Liver (tissue), 9 donors: ENCODE results near the gene CAMK2N2. TPM values are rescaled to one million over a fixed set of nuclear protein-coding genes. Genes with fewer than 3 reads are reported as not detected.

Experiments
- DNase-seq: peaks from one replicate; pipeline ENCODE4 v3.0.0-alpha.2; 2017; ENCODE audit warnings: low spot score
- H3K27ac ChIP-seq, 2 donors: one replicate each; pipeline ENCODE4 v1.7.0; 2013; ENCODE audit warnings: inconsistent platforms in 2 of 2, low read length in 2 of 2, control low read depth in 1 of 2, low read depth in 1 of 2, mild to moderate bottlenecking in 1 of 2
- H3K27me3 ChIP-seq, 4 donors: one replicate each; pipeline versions ENCODE4 v1.6.1 to v1.7.0; 2013; ENCODE audit warnings: low read length in 3 of 4, inconsistent platforms in 1 of 4, mild to moderate bottlenecking in 1 of 4, moderate library complexity in 1 of 4; ENCODE audit not compliant: control insufficient read depth in 4 of 4, insufficient read depth in 4 of 4
- H3K36me3 ChIP-seq, 4 donors: one replicate each; pipeline versions ENCODE4 v1.6.1 to v1.7.0; 2013; ENCODE audit warnings: low read length in 3 of 4, mild to moderate bottlenecking in 3 of 4, low read depth in 1 of 4, moderate library complexity in 1 of 4; ENCODE audit not compliant: control insufficient read depth in 4 of 4, insufficient read depth in 3 of 4
- H3K4me1 ChIP-seq, 4 donors: one replicate each; pipeline versions ENCODE4 v1.6.1 to v1.7.0; 2013; ENCODE audit warnings: low read length in 3 of 4, mild to moderate bottlenecking in 3 of 4, moderate library complexity in 1 of 4; ENCODE audit not compliant: control insufficient read depth in 4 of 4, insufficient read depth in 4 of 4
- H3K4me3 ChIP-seq, 3 donors: one replicate each; pipeline versions ENCODE4 v1.6.1 to v1.7.0; 2013; ENCODE audit warnings: low read length in 3 of 3, control low read depth in 1 of 3, low read depth in 1 of 3, mild to moderate bottlenecking in 1 of 3
- H3K9ac ChIP-seq, 2 donors: one replicate each; pipeline ENCODE4 v1.7.0; 2013; ENCODE audit warnings: low read length in 2 of 2, mild to moderate bottlenecking in 2 of 2, moderate library complexity in 2 of 2, control low read depth in 1 of 2, low read depth in 1 of 2
- H3K9me3 ChIP-seq, 4 donors: one replicate each; pipeline versions ENCODE4 v1.6.1 to v1.7.0; 2013; ENCODE audit warnings: low read length in 3 of 4; ENCODE audit not compliant: control insufficient read depth in 4 of 4
- EGR1 ChIP-seq, 2 donors: IDR thresholded peaks; 2 replicates each; pipeline ENCODE4 v1.6.1; 2016 to 2018; ENCODE audit warnings: antibody characterized with exemption in 2 of 2, low read depth in 2 of 2
- FOXA1 ChIP-seq: IDR thresholded peaks from 2 replicates; pipeline ENCODE4 v1.6.1; 2016; ENCODE audit warnings: antibody characterized with exemption
- FOXA2 ChIP-seq: IDR thresholded peaks from 2 replicates; pipeline ENCODE4 v1.6.1; 2016; ENCODE audit warnings: antibody characterized with exemption
- GABPA ChIP-seq, 2 donors: IDR thresholded peaks in 1 of 2; conservative IDR thresholded peaks in 1 of 2; 2 replicates each; pipeline ENCODE4 v1.6.1; 2016; ENCODE audit warnings: antibody characterized with exemption in 2 of 2, mild to moderate bottlenecking in 1 of 2, moderate library complexity in 1 of 2
- HNF4A ChIP-seq, 2 donors: conservative IDR thresholded peaks; 2 replicates each; pipeline ENCODE4 v1.6.1; 2016; ENCODE audit warnings: antibody characterized with exemption in 2 of 2, mild to moderate bottlenecking in 2 of 2
- JUND ChIP-seq, 2 donors: IDR thresholded peaks; 2 replicates each; pipeline ENCODE4 v1.6.1; 2016; ENCODE audit warnings: antibody characterized with exemption in 2 of 2
- RAD21 ChIP-seq, 2 donors: IDR thresholded peaks; 2 replicates each; pipeline ENCODE4 v1.6.1; 2016; ENCODE audit warnings: antibody characterized with exemption in 2 of 2, mild to moderate bottlenecking in 2 of 2
- SP1 ChIP-seq: IDR thresholded peaks from 2 replicates; pipeline ENCODE4 v1.6.1; 2018; ENCODE audit warnings: antibody characterized with exemption, mild to moderate bottlenecking
- TAF1 ChIP-seq: conservative IDR thresholded peaks from 2 replicates; pipeline ENCODE4 v1.6.1; 2016; ENCODE audit warnings: antibody characterized with exemption, mild to moderate bottlenecking
- YY1 ChIP-seq: IDR thresholded peaks from 2 replicates; pipeline ENCODE4 v1.6.1; 2016; ENCODE audit warnings: antibody characterized with exemption, mild to moderate bottlenecking
- WGBS: extraction: QIAGEN DNeasy Blood & Tissue Kit; methylation state at CpG from one replicate; pipeline ENCODE4 v1.1.7; 2013; 5-methylcytosine and 5-hydroxymethylcytosine counted together
- polyA plus RNA-seq, 2 donors: library from polyadenylated mRNA; stranded (reverse) in 1 of 2; unstranded in 1 of 2; fragments of 200-250 nt in 1 of 2; fragments of >200 nt in 1 of 2; fragmentation: Nextera tagmentation in 1 of 2; extraction: Ambion mirVana in 1 of 2; gene quantifications; one replicate each; pipeline versions ENCODE4 v1.2.1 to v1.2.3, GENCODE V29; 2013 to 2015
- total RNA-seq, 2 donors: library from RNA; depleted of rRNA; stranded (reverse); fragments of >200 nt; gene quantifications; one replicate each; pipeline ENCODE4 v1.2.3, GENCODE V29; 2014
- TF ChIP-seq, protein P1 (sequence below): fragments of 150-350 bp; IDR thresholded peaks from 2 replicates; pipeline ENCODE4 v1.5.1; 2017; ENCODE audit warnings: improper control_type of control experiment, low read depth, low read length; ENCODE audit not compliant: missing input control
- TF ChIP-seq, protein P2 (sequence below): IDR thresholded peaks from 2 replicates; pipeline ENCODE4 v1.6.1; 2016; ENCODE audit warnings: antibody characterized with exemption
- TF ChIP-seq, protein P3 (sequence below): IDR thresholded peaks from 2 replicates; pipeline ENCODE4 v1.6.1; 2016; ENCODE audit warnings: antibody characterized with exemption, mild to moderate bottlenecking
- TF ChIP-seq, protein P4 (sequence below): IDR thresholded peaks from 2 replicates; pipeline ENCODE4 v1.6.1; 2016; ENCODE audit warnings: antibody characterized with exemption
- donor health status: healthy.
- donor health status: healthy.
- donor health status: healthy.
- donor health status: healthy.
- donor health status: healthy.

The CAMK2N2 gene
- total and polyA plus RNA-seq, 4 donors: 0.61 TPM; not detected in 3

DNA sequence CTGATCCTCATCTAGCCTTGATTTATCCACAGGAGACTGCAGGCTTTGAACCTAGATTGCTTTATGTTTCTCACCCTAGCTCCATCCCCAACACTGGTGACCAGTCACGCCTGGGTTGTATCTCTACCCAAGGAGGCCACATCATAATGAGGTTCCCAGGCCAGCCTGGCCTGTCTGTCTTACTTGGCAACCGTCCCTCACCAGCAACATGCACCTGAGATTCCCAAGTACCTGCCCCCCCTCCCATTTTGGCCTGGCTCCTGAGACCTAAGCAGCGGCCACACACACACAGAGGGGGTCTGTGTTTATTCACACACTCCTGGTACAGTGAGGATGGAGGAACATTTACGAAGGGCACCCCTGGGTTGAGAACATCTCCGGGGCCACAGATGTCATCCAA is 2.4 kb downstream of the CAMK2N2 start:
- no peaks in the 10 kb centered on the region for H3K9me3 ChIP-seq
- peaks cover 9 to 29% (median 14%) of the 10 kb centered on the region in 4 donors for H3K4me1 ChIP-seq
- no peak overlapping the region for H3K9ac ChIP-seq
- TF ChIP-seq, protein P1, sequence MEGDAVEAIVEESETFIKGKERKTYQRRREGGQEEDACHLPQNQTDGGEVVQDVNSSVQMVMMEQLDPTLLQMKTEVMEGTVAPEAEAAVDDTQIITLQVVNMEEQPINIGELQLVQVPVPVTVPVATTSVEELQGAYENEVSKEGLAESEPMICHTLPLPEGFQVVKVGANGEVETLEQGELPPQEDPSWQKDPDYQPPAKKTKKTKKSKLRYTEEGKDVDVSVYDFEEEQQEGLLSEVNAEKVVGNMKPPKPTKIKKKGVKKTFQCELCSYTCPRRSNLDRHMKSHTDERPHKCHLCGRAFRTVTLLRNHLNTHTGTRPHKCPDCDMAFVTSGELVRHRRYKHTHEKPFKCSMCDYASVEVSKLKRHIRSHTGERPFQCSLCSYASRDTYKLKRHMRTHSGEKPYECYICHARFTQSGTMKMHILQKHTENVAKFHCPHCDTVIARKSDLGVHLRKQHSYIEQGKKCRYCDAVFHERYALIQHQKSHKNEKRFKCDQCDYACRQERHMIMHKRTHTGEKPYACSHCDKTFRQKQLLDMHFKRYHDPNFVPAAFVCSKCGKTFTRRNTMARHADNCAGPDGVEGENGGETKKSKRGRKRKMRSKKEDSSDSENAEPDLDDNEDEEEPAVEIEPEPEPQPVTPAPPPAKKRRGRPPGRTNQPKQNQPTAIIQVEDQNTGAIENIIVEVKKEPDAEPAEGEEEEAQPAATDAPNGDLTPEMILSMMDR: no peak
- TF ChIP-seq, protein P2, sequence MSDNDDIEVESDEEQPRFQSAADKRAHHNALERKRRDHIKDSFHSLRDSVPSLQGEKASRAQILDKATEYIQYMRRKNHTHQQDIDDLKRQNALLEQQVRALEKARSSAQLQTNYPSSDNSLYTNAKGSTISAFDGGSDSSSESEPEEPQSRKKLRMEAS: no peak
- TF ChIP-seq YY1 (no peak), EGR1 (IDR thresholded peaks at IDR 0.05; ENCODE audit: low read depth in 2 of 2) (no peak), HNF4A (conservative IDR thresholded peaks at IDR 0.05) (no peak)
- no peak overlapping the region for H3K4me3 ChIP-seq
- H3K27me3 ChIP-seq: no peaks in the 10 kb centered on the region
- WGBS: 93% methylated on average over 5 of the region's 5 CpGs
- no peak for DNase-seq
- H3K36me3 ChIP-seq: peaks cover 0 to 5% (median 0%) of the 10 kb centered on the region in 4 donors
- no peak overlapping the region for H3K27ac ChIP-seq

DNA sequence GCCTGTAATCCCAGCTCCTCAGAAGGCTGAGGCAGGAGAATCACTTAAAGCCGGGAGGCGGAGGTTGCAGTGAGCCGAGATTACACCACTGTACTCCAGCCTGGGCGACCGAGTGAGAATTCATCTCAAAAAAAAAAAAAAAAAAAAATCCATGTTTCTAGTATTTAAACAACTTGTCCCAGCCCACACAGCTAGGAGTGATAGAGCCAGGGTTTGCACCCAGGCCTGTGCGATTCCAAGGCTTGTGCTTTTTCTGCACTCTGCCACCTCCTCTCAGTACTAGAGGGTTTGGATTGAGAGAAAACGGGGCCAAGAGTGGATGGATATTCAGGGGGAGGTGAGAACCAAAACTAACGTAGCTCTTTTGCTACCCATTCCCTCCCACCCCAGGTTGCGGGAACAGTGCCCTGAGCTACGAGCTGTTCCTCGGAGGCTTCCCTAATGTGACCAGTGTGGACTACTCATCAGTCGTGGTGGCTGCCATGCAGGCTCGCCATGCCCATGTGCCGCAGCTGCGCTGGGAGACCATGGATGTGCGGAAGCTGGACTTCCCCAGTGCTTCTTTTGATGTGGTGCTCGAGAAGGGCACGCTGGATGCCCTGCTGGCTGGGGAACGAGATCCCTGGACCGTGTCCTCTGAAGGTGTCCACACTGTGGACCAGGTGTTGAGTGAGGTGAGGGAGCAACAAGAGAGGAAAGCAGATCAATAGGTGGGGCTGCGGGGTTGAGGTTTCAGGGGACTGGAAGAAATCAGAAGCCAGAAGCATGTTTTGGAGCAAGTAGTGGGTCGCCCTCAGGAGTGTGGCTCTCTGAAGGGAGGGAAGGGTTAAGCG is 4.1 kb downstream of the CAMK2N2 start:
- Histone ChIP-seq H3K27ac (no peak overlapping the region), H3K4me1 (peaks cover 9 to 23% (median 14%) of the 10 kb centered on the region in 4 donors), H3K4me3 (no peak overlapping the region), H3K36me3 (peaks cover 0 to 5% (median 0%) of the 10 kb centered on the region in 4 donors), H3K9me3 (no peaks in the 10 kb centered on the region), H3K27me3 (no peaks in the 10 kb centered on the region), H3K9ac (no peak overlapping the region)
- no peak for DNase-seq
- TF ChIP-seq FOXA1 (no peak), EGR1 (IDR thresholded peaks at IDR 0.05; ENCODE audit: low read depth in 2 of 2) (no peak), JUND (IDR thresholded peaks at IDR 0.05) (no peak), FOXA2 (no peak), GABPA (IDR thresholded peaks at IDR 0.05 in 1 of 2, conservative IDR thresholded peaks at IDR 0.05 in 1 of 2) (no peak), TAF1 (no peak), RAD21 (IDR thresholded peaks at IDR 0.05) (no peak), SP1 (no peak)
- TF ChIP-seq, protein P2: no peak
- TF ChIP-seq, protein P3, sequence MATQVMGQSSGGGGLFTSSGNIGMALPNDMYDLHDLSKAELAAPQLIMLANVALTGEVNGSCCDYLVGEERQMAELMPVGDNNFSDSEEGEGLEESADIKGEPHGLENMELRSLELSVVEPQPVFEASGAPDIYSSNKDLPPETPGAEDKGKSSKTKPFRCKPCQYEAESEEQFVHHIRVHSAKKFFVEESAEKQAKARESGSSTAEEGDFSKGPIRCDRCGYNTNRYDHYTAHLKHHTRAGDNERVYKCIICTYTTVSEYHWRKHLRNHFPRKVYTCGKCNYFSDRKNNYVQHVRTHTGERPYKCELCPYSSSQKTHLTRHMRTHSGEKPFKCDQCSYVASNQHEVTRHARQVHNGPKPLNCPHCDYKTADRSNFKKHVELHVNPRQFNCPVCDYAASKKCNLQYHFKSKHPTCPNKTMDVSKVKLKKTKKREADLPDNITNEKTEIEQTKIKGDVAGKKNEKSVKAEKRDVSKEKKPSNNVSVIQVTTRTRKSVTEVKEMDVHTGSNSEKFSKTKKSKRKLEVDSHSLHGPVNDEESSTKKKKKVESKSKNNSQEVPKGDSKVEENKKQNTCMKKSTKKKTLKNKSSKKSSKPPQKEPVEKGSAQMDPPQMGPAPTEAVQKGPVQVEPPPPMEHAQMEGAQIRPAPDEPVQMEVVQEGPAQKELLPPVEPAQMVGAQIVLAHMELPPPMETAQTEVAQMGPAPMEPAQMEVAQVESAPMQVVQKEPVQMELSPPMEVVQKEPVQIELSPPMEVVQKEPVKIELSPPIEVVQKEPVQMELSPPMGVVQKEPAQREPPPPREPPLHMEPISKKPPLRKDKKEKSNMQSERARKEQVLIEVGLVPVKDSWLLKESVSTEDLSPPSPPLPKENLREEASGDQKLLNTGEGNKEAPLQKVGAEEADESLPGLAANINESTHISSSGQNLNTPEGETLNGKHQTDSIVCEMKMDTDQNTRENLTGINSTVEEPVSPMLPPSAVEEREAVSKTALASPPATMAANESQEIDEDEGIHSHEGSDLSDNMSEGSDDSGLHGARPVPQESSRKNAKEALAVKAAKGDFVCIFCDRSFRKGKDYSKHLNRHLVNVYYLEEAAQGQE: no peak
- TF ChIP-seq, protein P4, sequence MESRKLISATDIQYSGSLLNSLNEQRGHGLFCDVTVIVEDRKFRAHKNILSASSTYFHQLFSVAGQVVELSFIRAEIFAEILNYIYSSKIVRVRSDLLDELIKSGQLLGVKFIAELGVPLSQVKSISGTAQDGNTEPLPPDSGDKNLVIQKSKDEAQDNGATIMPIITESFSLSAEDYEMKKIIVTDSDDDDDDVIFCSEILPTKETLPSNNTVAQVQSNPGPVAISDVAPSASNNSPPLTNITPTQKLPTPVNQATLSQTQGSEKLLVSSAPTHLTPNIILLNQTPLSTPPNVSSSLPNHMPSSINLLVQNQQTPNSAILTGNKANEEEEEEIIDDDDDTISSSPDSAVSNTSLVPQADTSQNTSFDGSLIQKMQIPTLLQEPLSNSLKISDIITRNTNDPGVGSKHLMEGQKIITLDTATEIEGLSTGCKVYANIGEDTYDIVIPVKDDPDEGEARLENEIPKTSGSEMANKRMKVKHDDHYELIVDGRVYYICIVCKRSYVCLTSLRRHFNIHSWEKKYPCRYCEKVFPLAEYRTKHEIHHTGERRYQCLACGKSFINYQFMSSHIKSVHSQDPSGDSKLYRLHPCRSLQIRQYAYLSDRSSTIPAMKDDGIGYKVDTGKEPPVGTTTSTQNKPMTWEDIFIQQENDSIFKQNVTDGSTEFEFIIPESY: no peak
- 97% methylated on average over 23 of the region's 23 CpGs for WGBS
